Vagina (tissue), 2 donors: Measurements from ENCODE around the gene CHRD.

ENCODE experiments used
- CTCF ChIP-seq, 3 experiments: fragments of 450-650 bp in 2 of 3; fragments of 200-600 bp in 1 of 3; sonication (generic) in 1 of 3; IDR thresholded peaks; one replicate each; pipeline ENCODE4 v1.5.1; 2017 to 2019; ENCODE audit warnings: antibody characterized with exemption in 3 of 3, mild to moderate bottlenecking in 2 of 3, moderate library complexity in 2 of 3
- POLR2A ChIP-seq, 2 donors: fragments of 450-650 bp; IDR thresholded peaks; one replicate each; pipeline ENCODE4 v1.6.1; 2017; ENCODE audit warnings: antibody characterized with exemption in 2 of 2, mild to moderate bottlenecking in 2 of 2, moderate library complexity in 2 of 2
- POLR2AphosphoS5 ChIP-seq, 2 donors: sonication (generic); formaldehyde crosslinking; IDR thresholded peaks; one replicate each; pipeline ENCODE4 v1.9.0; 2017; ENCODE audit warnings: antibody characterized with exemption in 2 of 2, mild to moderate bottlenecking in 2 of 2, low read depth in 1 of 2; ENCODE audit not compliant: insufficient read depth in 1 of 2

GRCh38 chr3:184346480-184347190 is 33.2 kb upstream of the CHRD start:
- no peak for TF ChIP-seq POLR2AphosphoS5 (IDR thresholded peaks at IDR 0.05; ENCODE audit: insufficient read depth in 1 of 2, low read depth in 1 of 2)
- no peak for TF ChIP-seq POLR2A (IDR thresholded peaks at IDR 0.05)
- TF ChIP-seq CTCF (IDR thresholded peaks at IDR 0.05) = no peak
